ENCODE measurements around the gene USP10.

DNA sequence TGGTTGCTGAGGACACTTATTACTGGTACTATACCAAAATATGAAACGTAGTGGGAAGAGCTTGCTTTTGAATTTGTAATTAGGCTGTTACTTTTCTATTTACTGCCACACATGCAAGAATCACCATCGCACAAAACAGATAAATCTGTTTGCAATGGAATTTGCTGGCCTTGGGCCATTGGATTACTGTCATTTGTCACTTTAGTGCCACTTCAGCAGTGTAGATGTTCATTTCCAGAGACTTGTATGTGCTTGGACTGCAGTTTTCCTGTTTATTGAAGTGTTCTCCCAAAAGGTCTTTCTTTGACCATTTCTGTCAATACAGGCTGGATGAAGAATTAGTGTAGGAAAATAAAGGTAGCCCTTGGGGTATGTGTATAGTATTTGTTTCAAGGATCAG lies 4.5 kb downstream of the USP10 start:
- TF ChIP-seq, protein P1, sequence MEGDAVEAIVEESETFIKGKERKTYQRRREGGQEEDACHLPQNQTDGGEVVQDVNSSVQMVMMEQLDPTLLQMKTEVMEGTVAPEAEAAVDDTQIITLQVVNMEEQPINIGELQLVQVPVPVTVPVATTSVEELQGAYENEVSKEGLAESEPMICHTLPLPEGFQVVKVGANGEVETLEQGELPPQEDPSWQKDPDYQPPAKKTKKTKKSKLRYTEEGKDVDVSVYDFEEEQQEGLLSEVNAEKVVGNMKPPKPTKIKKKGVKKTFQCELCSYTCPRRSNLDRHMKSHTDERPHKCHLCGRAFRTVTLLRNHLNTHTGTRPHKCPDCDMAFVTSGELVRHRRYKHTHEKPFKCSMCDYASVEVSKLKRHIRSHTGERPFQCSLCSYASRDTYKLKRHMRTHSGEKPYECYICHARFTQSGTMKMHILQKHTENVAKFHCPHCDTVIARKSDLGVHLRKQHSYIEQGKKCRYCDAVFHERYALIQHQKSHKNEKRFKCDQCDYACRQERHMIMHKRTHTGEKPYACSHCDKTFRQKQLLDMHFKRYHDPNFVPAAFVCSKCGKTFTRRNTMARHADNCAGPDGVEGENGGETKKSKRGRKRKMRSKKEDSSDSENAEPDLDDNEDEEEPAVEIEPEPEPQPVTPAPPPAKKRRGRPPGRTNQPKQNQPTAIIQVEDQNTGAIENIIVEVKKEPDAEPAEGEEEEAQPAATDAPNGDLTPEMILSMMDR (IDR thresholded peaks at IDR 0.05): no peak
- no peak for TF ChIP-seq POLR2A (IDR thresholded peaks at IDR 0.05)
